Right hindlimb (tissue), 1 donor: ENCODE results near the gene ASB6.
"Not testable (repeated sequence)": the region's sequence is repeated elsewhere in the genome, so short reads cannot be mapped to it uniquely, and the experiment has no call there.

ENCODE experiments used
- DNase-seq: peaks from one replicate; pipeline ENCODE4 v3.0.0-alpha.2; 2018

Gene ASB6

GRCh38 chr9:129640871-129641749, 841 bp downstream of the ASB6 start:
- DNase-seq, result no peak

- no peak for DNase-seq
Observed at GRCh38 chr9:129640086-129640870, 1.7 kb downstream of the ASB6 start.

GRCh38 chr9:129639756-129640085, 2.2 kb downstream of the ASB6 start:
- DNase-seq, result no peak

DNA sequence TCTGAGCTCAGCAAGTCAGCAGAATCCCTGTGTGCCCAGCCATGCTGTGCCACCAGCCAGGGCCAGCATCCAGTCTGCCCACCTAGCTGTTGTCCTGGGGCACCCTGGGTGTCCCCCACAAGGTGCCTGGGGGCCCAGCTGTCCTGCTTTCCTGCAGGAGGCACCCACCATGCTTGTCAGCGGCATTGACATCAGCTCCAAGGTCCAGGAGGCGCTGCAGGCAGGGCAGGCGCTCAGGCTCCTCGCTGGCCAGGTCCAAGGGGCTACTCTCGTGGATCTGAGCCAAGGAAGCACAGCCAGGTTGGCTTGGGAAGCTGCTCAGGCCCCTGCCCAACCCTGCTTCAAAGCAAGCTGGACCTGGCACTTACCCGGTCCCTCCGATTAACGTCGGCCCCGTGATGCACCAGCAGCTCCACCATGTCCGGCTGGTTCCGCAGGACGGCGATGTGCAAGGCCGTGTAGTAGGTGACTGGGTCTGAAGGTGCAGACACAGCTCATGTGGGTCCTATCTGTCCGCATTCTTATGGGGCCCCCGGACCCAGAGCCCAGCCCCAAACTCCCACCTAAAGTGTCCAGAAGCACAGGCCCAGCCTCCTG, 2.8 kb downstream of the ASB6 start:
- no peak for DNase-seq

DNA sequence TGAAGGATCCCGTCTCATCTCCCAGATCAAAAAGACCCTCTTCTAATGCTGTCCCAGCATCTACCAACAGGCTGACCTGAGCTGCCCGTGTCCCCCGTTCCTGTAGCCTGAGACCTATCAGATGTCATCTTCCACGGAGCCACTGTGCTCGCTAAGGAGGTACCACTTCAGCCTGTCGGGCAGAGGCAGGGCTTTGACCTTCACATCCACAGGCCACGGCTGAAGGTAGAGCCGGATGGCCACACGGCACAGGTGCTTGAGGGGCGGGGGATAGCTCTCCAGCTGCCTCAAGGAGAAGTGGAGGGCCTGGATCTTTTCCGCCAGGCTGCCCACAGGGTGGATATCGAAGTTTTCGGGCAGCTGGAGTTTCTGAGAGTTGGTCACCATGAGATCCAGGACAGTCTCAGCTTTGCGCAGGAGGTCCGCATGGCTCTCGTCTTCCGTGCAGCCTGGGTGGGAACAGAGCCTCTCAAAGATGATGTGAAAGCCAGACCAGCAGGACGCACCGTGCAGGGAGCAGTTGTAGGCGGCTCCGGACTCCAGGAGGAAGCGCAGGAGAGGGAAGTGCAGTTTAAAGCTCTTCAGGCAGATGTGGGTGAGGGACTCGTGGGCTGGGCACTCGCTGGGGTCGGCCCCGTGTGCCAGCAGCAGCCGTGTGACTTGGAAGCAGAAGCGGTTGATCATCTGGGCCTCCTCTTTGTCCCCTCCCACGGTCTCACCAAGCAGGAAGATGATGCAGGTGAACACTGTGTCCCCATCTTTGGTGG, 4.1 kb downstream of the ASB6 start:
- no peak for DNase-seq

DNA sequence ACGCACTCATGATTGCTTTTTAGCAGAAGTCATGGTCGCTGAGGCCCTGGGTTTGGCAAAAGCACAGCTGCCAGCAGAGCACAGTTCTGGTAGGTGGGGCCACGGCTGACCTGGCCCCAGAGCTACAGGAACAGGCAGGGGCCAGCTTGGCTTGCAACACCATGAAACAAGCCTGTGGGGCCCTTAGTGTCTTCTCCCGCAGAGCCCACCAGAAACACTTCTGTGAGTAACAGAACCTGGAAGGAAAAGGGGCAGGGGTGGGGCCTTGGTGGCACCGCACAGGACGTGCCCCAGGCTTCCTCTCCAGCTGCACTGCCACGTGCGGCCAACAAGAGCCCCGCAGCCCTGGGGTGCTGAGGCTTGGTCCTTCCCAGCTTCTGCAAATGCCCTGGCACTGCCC, 4.8 kb downstream of the ASB6 start:
- no peak for DNase-seq

DNA sequence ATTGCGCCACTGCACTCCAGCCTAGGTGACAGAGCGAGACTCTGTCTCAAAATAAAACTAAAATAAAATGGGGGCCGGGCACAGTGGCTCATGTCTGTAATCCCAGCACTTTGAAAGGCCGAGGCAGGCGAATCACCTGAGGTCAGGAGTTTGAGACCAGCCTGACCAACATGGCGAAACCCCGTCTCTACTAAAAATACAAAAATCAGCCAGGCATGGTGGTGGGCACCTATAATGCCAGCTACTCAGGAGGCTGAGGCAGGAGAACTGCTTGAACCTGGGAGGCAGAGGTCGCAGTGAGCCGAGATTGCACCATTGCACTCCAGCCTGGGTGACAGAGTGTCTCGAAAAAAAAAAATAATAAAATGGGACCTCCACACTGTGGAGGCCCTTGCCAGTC, 5.6 kb downstream of the ASB6 start:
- not testable (repeated sequence) for DNase-seq

- DNase-seq, result no peak
Observed at GRCh38 chr9:129635099-129636065, 6.6 kb downstream of the ASB6 start.

DNA sequence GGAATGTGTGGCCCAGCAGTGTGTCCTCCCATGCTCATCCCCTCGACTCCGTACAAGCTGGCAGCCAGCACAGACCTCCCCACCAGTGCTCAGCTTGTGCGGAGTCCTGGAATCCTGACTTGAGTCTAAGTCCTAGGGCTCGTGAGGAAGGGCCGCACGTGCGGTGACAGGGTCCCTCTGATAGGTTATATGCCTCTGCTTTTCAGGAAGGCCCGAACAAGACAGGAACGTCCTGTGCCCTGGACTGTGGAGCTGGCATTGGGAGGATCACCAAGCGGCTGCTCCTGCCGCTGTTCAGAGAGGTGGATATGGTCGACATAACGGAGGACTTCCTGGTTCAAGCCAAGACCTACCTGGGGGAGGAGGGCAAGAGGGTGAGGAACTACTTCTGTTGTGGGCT, 8.1 kb downstream of the ASB6 start:
- no peak for DNase-seq

DNA sequence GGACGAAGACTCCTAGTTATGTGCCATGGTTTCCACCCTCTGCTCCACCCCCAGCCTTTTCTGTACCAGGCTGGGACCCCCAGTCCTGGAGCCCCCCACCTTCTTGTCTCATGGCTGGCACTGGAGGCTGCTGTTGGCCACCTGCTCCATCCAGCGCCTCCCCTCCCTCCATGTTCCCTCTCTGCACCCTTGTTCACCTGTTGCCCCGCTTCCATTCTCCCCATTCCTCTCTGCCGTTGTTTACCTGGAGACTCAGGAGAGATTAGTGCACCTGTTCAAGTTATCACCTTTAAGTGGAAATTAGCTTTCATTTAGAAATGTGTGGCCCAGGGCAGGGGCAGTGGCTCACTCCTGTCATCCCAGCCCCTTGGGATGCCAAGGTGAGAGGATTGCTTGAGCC, 8.7 kb downstream of the ASB6 start:
- no peak for DNase-seq

GRCh38 chr9:129632460-129632859, 9.5 kb downstream of the ASB6 start:
- peak; percentile 17 for DNase-seq

- DNase-seq, result peak; percentile 18
Observed at GRCh38 chr9:129631674-129632129, 10.2 kb downstream of the ASB6 start.

GRCh38 chr9:129630967-129631673, 10.8 kb downstream of the ASB6 start:
- peak; percentile 22 for DNase-seq

DNA sequence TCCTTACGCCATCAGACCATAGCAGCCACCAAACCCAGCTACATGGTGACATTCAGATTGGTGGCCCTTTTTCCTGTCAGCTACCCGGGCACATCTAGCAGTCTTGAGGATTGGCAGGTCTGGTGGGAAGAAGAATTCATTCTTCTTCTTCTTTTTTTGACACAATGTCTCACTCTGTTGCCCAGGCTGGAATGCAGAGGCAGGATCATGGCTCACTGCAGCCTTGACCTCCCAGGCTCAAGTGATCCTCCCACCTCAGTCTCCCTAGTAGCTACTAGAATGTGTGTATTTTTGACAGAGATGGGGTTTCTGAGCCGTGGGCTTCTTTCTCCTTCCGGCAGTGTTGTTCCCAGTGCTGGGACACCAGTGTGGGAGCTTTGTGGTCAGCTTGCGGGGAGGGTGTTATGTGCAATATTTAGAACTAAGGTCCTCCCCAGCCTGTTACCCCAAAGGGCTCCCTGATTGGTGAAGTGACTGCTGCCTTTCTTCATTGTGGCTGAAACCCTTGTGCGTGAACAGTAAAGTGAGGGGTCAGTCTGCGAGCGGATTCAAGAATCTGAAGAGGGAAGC, 12.6 kb downstream of the ASB6 start:
- no peak for DNase-seq

GRCh38 chr9:129628709-129629108, 13.2 kb downstream of the ASB6 start:
- peak; percentile 13 for DNase-seq

- DNase-seq, result no peak
Observed at GRCh38 chr9:129627556-129628440, 14.2 kb downstream of the ASB6 start.

DNA sequence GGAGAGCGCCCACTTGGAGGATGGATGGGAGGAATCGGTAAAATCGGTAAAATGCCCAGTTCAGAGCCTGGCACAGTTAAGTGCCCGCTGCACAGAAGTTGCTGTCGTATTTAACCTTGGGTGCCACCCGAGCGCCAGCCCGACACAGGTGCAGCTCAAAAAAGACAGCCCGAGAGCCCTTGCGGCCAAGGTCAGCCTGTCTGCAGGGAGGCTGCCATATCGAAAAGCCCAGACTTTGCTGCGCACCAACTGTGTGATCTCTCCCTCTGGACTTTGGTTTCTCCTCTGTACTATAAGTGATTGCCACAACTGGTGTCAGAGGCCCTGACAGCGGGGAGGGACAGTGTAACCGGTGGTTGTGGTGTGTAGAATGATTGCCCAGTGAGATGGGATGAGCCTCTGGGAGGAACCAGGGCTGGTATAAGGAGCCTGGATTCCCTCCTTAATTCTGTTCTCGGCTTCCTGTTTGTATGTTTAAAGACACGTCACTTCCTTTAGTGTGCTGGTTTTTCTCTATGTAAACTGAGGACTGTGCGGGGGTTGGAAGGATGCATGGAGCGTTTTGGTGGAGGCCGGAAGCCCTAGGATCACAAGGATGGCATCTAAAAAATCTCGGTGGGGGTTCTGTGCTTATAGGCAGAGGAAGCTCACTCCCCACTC, 15.2 kb downstream of the ASB6 start:
- DNase-seq, result no peak

GRCh38 chr9:129626079-129626624, 15.8 kb downstream of the ASB6 start, which contains the start of gene NTMT1:
Gene NTMT1 (plus strand): TSS chr9:129626163. CDS start chr9:129632704, 6,541 bp downstream.
- DNase-seq, result peak; percentile 91

DNA sequence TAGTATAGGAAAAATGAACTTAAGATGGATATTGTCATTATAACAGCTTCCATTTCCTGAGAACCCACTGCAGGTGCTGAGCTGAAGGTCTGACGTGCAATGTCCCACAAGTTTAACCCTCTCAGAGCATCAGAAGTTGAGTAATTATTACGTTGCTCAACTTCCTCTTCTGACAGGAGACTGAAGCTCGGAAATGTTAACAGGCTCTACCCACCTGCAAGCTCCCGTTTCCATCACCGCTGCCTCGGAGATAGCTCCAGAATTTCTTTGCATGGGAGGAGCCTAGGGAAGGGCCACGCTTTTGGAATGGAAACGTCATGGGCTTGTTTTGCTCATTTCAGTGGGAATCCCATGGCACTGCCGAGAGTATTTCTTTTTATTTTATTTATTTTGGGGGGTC, 17.0 kb downstream of the ASB6 start:
- DNase-seq, result no peak
